ENCODE results near the gene RXRA. TPM values are rescaled to one million over a fixed set of nuclear protein-coding genes. Genes with fewer than 3 reads are reported as not detected.

The RXRA gene
- polyA plus RNA-seq, 1 of the 3 experiments (the other 2 are of a cell fraction), result 7.6 TPM

GRCh38 chr9:134385915-134386314 is 59.7 kb downstream of the RXRA start:
- H3K36me3 ChIP-seq (replicated peaks in 1 of 2; ENCODE audit: control insufficient read depth in 1 of 2, insufficient read depth in 2 of 2, low read length in 1 of 2), result no peaks in the 10 kb centered on the region
- H3K9ac ChIP-seq, result no peak overlapping the region
- H3K79me2 ChIP-seq (ENCODE audit: insufficient read depth), result peaks cover 28% of the 10 kb centered on the region; the same call in 1 of the 2 replicates
- H3K4me3 ChIP-seq (ENCODE audit: low read depth in 2 of 2, low read length in 1 of 2), result no peak overlapping the region
- no peaks in the 10 kb centered on the region for H3F3A ChIP-seq (replicated peaks; ENCODE audit: insufficient read depth)
- ChIA-PET POLR2A (no interaction called here), CTCF (interaction anchor here (1.0 to 2.5 kb wide), 2 partner anchors 12 to 215 kb away, joined by 3 to 8 read pairs; no protein-coding TSS in a partner anchor)
- no peaks in the 10 kb centered on the region for H3K9me2 ChIP-seq
- no peaks in the 10 kb centered on the region for H3K9me3 ChIP-seq
- no peak overlapping the region for H3K27ac ChIP-seq (ENCODE audit: low read depth in 2 of 2, low read length in 1 of 2)
- no peaks in the 10 kb centered on the region for H3K27me3 ChIP-seq (ENCODE audit: insufficient read depth)
- 100% methylated on average over 4 of the region's 24 CpGs for WGBS (ENCODE audit: low lambda C conversion rate)
- H3K4me1 ChIP-seq (ENCODE audit: control insufficient read depth in 1 of 2, insufficient read depth in 2 of 2, low read depth in 1 of 2, low read length in 1 of 2), result peaks cover 0 to 67% of the 10 kb centered on the region in 2 experiments; a peak in 2 of 4 replicates
- peaks cover 98% of the 10 kb centered on the region for H4K20me1 ChIP-seq (ENCODE audit: insufficient read depth)
- H2AFZ ChIP-seq (ENCODE audit: low read depth), result no peak overlapping the region
- H3K4me2 ChIP-seq, result no peak overlapping the region
- TF ChIP-seq TCF12 (IDR thresholded peaks at IDR 0.05) (no peak), PBX3 (IDR thresholded peaks at IDR 0.05) (no peak), YY1 (IDR thresholded peaks at IDR 0.05; ENCODE audit: low read depth) (no peak), FOXM1 (IDR thresholded peaks at IDR 0.05; ENCODE audit: low read depth) (no peak), MEF2A (IDR thresholded peaks at IDR 0.05; ENCODE audit: borderline replicate concordance, low read depth) (no peak), RAD21 (IDR thresholded peaks at IDR 0.05; ENCODE audit: low read length) (no peak), EP300 (IDR thresholded peaks at IDR 0.05; ENCODE audit: borderline replicate concordance in 1 of 2, low read depth in 1 of 2, low read length in 1 of 2) (no peak), IRF3 (IDR thresholded peaks at IDR 0.05; ENCODE audit: low read depth, low read length) (no peak), USF2 (IDR thresholded peaks at IDR 0.05; ENCODE audit: borderline replicate concordance, low read depth, low read length) (no peak), GABPA (IDR thresholded peaks at IDR 0.05; ENCODE audit: low read depth) (no peak)
- DNase-seq, result no peak

GRCh38 chr9:134386951-134387831 is 60.9 kb downstream of the RXRA start:
- H3K36me3 ChIP-seq (replicated peaks in 1 of 2; ENCODE audit: control insufficient read depth in 1 of 2, insufficient read depth in 2 of 2, low read length in 1 of 2), result no peaks in the 10 kb centered on the region
- H3K27ac ChIP-seq (ENCODE audit: low read depth in 2 of 2, low read length in 1 of 2), result no peak overlapping the region
- no peak overlapping the region for H3K4me3 ChIP-seq (ENCODE audit: low read depth in 2 of 2, low read length in 1 of 2)
- peaks cover 95% of the 10 kb centered on the region for H4K20me1 ChIP-seq (ENCODE audit: insufficient read depth)
- POLR2A ChIA-PET, result no interaction called here
- no peaks in the 10 kb centered on the region for H3F3A ChIP-seq (replicated peaks; ENCODE audit: insufficient read depth)
- no peak for TF ChIP-seq REST (IDR thresholded peaks at IDR 0.05; ENCODE audit: low read depth, low read length)
- no peak for TF ChIP-seq TEAD4 (IDR thresholded peaks at IDR 0.05; ENCODE audit: borderline replicate concordance, insufficient read depth)
- no peak for TF ChIP-seq NFIC (IDR thresholded peaks at IDR 0.05; ENCODE audit: borderline replicate concordance)
- no peak for TF ChIP-seq MAX (IDR thresholded peaks at IDR 0.05; ENCODE audit: low read depth)
- DNase-seq, result no peak
- no peak overlapping the region for H2AFZ ChIP-seq (ENCODE audit: low read depth)
- H3K27me3 ChIP-seq (ENCODE audit: insufficient read depth), result no peaks in the 10 kb centered on the region
- H3K9me3 ChIP-seq, result no peaks in the 10 kb centered on the region
- H3K79me2 ChIP-seq (ENCODE audit: insufficient read depth), result peaks cover 25% of the 10 kb centered on the region; the same call in 1 of the 2 replicates
- peaks cover 0 to 62% of the 10 kb centered on the region in 2 experiments; a peak in 2 of 4 replicates for H3K4me1 ChIP-seq (ENCODE audit: control insufficient read depth in 1 of 2, insufficient read depth in 2 of 2, low read depth in 1 of 2, low read length in 1 of 2)
- no peak overlapping the region for H3K9ac ChIP-seq
- CTCF ChIA-PET, result interaction anchor here (0.7 to 1.2 kb wide), 3 partner anchors 13 to 302 kb away, joined by 3 to 5 read pairs (median 3); no protein-coding TSS in a partner anchor
- WGBS (ENCODE audit: low lambda C conversion rate), result 79% methylated on average over 25 of the region's 38 CpGs
- H3K9me2 ChIP-seq, result no peaks in the 10 kb centered on the region
- H3K4me2 ChIP-seq, result no peak overlapping the region
